ENCODE measurements around the gene INSYN1. TPM values are rescaled to one million over a fixed set of nuclear protein-coding genes. Genes with fewer than 3 reads are reported as not detected.

Gene INSYN1
- total and polyA plus RNA-seq, 2 of the 13 experiments (the other 11 are each of a cell fraction or from before 2014, with no cell fraction given): not detected

DNA sequence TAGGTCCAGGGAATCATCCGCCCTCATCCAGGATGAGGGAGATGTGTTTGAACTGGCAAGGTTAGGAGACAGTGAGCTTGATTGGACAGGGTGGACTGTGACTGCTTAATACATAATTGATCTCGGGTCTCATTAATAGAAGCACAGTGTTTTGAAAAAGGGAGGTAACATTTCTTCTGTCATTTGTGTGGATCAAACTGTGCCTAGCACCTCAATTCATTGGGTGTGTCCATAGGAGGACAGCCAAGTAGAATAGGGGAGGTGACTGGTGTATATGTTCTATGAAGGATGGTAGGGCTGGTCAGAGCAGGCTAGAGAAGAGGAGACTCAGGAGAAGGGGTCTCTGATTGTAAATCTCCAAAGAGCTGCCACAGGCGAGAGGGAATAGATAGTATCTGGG is 2.8 kb upstream of the INSYN1 start:
- Histone ChIP-seq H3K36me3 (replicated peaks in 1 of 2; ENCODE audit: control insufficient read depth in 1 of 2, insufficient read depth in 2 of 2, low read length in 2 of 2) (no peaks in the 10 kb centered on the region), H3K79me2 (ENCODE audit: insufficient read depth, low read length) (no peaks in the 10 kb centered on the region), H3K4me2 (ENCODE audit: low read depth, low read length) (no peak overlapping the region), H3K27ac (ENCODE audit: extremely low read length, insufficient read depth, low read length) (no peak overlapping the region), H2AFZ (ENCODE audit: low read length) (no peak overlapping the region), H3K9me3 (ENCODE audit: low read length) (no peaks in the 10 kb centered on the region), H3K27me3 (ENCODE audit: control insufficient read depth in 1 of 2, insufficient read depth in 2 of 2, low read length in 2 of 2) (peaks cover 10 to 41% of the 10 kb centered on the region in 2 experiments; a peak in 4 of 5 replicates), H3K4me3 (replicated peaks in 1 of 3; ENCODE audit: insufficient read depth in 1 of 3, low read depth in 2 of 3, low read length in 3 of 3) (no peak overlapping the region), H3K9ac (ENCODE audit: insufficient read depth, low read depth, low read length) (no peak overlapping the region), H4K20me1 (ENCODE audit: insufficient read depth, low read length) (no peaks in the 10 kb centered on the region), H3K4me1 (ENCODE audit: insufficient read depth, low read length) (no peaks in the 10 kb centered on the region)
- in situ Hi-C loops (cut with HindIII; ENCODE audit: extremely low pct_ligation_motif_present, low pct_unique_long_range_greater_than_20kb): no loop called here
- 44% methylated on average over 3 of the region's 3 CpGs for WGBS (ENCODE audit: low lambda C conversion rate)
- ATAC-seq (no peak), DNase-seq (ENCODE audit: low spot score) (no peak), FAIRE-seq (no peak)
- TF ChIP-seq ZNF768 (CRISPR knock-in tag; IDR thresholded peaks at IDR 0.05) (no peak), ZNF674 (CRISPR knock-in tag; IDR thresholded peaks at IDR 0.05; ENCODE audit: low read depth) (no peak), ZNF704 (CRISPR knock-in tag; IDR thresholded peaks at IDR 0.05; ENCODE audit: borderline replicate concordance) (no peak), NRL (CRISPR knock-in tag; IDR thresholded peaks at IDR 0.05; ENCODE audit: borderline replicate concordance) (no peak), KDM4B (CRISPR knock-in tag; IDR thresholded peaks at IDR 0.05) (no peak), PAXIP1 (CRISPR knock-in tag; conservative IDR thresholded peaks at IDR 0.05) (no peak), ZBTB38 (CRISPR knock-in tag; IDR thresholded peaks at IDR 0.05) (no peak), ZNF547 (CRISPR knock-in tag; IDR thresholded peaks at IDR 0.05) (no peak), HMG20A (CRISPR knock-in tag; IDR thresholded peaks at IDR 0.05; ENCODE audit: borderline replicate concordance) (no peak), ZNF552 (CRISPR knock-in tag; IDR thresholded peaks at IDR 0.05; ENCODE audit: borderline replicate concordance) (no peak)
- CTCF ChIA-PET (ENCODE audit: low intra/inter-chr PET ratio, low total read pairs): no interaction called here
- intact Hi-C loops (cut with micrococcal nuclease; ENCODE audit: unreplicated experiment): no loop called here
- POLR2A ChIA-PET: no interaction called here
- BruUV-seq (replicated peaks): no TSS peak

Data from HepG2 (cell line).